Activated CD8-positive, alpha-beta memory T cell treated with anti-CD3 and anti-CD28 coated beads for 24 hours (primary cell): Measurements from ENCODE around the gene CBR4.
"Not testable (repeated sequence)": the region's sequence is repeated elsewhere in the genome, so short reads cannot be mapped to it uniquely, and the experiment has no call there.

Experiments
- DNase-seq: peaks from one replicate; pipeline ENCODE4 v3.0.0-alpha.2; 2020

CBR4 gene

DNA sequence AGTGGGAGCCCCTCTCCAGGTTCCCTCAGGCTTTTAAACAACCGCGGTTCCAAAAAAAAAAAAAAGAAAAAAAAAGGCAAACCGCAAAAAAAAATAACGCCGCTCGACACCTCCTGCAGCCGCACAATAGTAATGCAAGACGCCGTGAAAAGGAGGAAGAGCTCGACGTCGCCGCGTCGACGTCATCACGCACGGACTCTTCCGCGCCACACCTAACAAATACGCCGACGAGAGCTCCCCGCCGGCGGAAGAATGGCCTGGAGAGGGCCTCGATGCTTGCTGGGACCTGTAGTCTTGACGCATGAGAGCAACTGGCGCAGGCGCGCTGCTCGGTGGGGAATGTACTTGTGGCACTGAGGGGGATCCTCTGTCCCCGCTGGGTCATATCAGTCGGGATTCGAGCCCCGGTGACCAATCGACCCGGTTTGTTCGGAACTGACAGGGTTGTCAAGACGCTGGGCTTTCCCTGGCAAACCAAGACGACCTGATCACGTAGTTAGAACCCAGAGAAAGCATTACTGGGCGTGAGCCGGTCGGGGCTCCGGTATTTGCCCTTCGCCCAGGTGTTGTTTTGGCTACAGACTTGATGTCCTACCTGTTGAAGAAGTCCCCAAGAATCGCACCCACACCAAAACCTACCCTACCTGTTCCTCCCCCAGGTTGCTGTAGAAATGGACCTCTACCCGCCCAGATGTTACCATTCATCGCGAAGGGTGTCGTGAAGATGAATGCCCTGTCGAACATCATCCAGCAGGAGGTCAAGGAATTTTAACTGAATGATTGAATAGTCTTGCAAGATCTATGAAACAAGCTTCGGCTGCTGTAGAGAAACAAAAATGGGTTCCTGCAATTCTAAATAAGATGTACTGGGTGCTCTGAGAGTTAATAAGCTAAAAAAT, at the start of gene CBR4:
Gene CBR4 (minus strand): TSS at position 131 of the 899 bp plus-strand sequence. CDS start 166 bp downstream, outside the sequence.
- peak; percentile 96 for DNase-seq

DNA sequence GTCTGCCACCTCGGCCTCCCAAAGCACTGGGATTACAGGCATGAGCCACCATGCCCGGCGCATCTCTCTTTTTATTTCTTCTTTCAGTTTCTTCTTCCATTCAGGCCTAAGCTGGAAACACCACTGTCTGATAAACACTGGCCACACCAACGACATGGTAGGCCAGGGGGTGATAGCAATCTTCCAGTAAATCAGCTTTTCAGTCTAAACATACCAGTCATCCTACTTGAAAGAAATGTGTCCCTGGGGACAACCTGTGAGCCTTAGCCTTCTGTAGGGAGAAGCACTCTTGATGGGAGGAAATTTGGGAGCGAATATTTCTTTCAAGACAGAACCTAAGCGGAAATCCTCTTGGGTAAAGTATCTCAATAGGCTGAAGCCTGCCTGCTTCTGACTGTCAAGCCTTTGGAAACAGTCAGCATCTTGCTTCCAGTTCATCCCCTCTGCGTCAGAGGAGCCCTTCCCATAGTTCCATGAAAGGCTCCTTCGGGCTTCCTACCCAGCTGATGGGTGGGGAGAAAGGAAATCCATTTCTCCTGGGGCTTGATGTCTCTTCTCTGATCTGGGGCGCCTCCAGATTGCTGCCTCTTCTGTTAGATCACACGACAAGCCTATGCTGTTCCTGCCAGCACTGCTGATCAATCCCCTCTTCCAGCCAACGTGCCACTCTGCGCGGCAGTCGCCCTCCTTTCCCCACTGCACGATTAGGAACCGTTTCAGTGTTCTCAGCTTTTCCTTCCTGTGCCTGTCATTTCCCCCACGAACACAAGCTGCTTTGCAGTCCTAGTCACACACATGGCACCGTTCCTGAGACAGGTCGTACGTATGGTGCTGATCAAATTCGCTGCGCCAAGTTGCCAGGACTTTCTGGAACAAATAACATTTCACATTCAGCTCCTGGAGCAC, 49.5 kb upstream of the CBR4 start:
- DNase-seq, result no peak

DNA sequence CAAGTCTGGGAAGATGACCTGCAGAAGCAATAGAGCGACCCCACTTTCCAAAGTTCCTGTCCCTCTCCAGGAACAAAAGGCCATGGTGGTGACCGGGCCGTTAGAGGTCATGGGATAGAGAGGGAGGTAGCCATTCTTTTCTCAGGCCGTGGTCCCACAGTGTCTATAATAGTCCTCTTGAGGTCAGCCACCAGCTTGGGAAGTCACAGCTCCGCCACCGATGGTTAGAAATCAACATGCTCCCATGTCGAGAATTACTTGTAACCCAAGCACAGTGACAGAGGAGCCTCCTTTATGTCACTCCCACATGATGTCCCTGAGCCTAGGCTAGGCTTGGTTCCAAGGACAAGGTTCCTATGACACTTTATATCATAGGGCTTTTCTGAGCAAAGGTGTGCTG, 48.3 kb upstream of the CBR4 start:
- DNase-seq, result no peak

DNA sequence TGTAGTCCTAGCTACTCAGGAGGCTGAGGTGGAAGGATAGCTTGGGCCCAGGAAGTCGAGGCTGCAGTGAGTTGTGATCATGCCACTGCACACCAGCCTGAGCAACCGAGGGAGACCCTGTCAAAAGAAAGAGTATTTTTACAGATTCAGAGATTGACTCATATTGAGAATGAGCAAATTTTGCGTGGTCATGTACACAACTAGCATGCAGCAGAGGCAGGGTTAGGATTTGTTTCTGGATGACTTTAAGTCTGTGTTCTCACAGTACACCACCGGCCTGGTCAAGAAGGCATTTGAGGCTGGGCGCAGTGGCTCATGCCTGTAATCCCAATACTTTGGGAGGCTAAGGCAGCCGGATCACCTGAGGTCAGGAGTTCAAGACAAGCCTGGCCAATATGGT, 44.8 kb upstream of the CBR4 start:
- no peak for DNase-seq

DNA sequence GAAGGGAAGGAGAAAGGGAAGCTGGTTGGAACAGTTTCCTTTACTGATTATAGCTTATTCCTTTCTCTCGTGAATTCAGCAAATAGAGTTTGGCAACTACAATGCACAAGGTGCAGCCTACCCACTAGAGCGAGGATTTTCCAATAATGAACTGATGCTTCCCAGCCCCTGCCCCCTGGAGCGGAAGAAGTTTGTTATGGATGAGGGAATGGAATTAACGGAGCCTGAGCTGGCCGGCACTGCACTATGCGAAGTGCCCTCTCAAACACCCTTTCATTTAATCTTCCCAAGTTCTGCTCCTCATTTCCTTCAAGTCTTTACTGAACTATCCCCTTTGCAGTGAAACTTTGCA, 42.5 kb upstream of the CBR4 start:
- no peak for DNase-seq

DNA sequence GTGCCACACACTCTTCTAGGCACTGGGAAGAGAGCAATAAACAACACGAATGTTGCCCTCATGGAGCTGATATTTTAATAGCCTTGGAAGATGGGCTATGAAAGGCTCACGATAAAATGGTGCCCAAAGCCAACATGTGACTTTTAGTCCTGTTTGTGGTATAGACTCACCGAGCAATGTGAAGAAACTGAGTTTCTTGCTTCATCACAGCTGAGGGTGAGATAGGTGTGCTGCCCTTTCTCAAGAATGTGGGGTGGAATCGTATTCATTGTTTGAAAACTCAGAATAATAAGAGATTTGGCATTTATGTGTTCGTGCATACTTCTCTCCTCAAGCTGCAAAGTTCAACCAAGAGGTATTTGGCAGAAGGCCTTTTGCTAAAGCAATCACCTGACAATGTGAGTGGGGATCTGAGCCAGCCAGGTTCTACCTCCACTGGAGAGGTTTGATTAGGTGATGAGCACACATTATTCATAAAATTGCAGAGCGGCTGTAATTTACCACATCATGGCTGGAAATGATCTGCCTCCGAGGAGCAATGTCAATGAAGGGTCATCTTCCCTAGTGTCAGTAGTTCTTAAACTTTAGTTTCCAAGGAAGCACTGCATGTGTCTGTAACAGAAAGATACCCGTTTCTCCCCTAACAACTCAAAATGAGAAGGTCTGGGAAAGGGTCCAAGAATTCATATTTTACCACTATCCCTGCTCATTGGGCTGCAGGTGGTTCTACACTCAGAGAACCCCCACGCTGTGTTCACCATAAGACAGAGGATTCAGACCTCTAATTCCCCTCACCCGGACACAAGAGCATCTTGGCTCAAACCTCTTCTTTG, 41.9 kb upstream of the CBR4 start:
- no peak for DNase-seq

DNA sequence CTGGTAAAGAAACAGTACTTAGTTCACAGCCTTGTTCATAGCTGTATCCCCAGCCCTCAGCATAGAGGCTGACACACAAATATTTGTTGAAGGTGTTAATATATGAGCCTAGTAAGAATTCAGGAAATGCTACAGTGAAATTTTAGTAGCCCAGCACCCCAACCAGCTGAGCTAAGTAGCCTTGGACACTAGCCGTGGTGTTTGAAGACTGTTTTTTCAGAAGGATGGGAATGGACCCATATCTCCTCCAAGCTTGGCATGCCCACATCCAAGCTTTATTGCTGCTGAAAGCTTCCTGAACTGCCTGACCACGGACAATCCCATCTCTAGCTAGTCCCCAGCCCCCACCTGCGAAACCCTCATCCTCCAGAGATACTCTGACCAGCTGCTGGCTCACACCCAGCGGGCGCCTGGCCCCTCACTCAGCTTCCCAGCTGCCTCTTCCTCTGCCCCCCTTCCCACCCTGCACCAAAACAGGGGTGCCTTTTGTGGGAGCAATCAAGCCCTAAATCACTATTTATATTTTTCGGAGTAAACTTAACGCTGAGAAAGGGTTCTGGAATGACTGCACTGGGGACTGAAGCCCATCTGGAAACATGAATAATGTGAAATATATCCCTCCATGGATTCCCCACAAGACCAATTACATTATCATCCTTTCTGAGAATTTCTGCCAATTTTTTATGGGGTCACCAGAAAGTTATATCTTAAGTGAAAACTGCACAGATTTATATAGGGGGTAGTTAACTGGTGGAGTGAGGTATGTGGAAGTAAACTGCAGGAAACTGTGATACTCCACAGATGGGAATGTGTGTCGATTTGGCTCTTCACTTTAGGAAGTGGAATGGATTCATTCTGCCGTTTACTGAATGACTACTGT, 41.1 kb upstream of the CBR4 start:
- no peak for DNase-seq

DNA sequence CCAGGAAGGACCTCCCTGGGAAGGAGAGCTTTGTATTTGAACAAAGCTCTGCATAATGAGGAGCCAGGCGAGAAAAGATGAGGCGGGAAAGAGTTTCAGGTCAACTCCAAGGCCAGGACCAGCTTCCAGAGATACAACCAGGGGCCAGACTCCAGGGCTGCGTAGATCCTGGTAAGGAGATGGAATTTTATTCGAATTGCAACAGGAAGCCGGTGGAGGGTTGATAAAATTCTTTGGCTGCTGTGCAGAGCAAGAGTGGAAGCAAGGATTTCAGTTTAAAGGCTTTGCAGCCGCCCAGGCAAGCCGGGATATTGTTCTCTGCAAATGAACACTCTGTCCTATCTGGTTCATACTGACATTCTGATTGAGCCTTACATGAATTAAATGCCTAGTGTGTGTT, 40.2 kb upstream of the CBR4 start:
- DNase-seq, result no peak

DNA sequence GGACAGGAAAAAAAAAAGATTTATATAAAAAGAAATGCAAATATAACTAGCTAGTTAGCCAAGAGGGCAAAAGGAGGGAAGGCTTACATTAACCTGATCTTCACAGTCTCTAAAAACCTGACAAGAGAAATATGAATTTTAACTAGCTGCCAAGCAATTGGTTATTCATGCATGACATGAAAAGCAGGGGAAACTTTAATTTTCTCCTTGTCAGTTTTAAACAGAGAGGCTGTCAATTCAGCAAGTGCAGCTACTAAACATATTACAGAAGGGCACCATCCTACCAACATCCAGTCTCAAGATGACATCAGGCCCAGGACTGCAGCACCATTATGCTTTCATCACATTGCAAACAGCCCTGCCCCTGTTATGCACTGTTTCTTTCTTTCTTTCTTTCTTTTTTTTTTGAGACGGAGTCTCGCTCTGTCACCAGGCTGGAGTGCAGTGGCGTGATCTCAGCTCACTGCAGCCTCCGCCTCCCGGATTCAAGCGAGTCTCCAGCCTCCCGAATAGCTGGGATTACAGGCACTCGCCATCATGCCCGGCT, 38.9 kb upstream of the CBR4 start:
- DNase-seq, result no peak

DNA sequence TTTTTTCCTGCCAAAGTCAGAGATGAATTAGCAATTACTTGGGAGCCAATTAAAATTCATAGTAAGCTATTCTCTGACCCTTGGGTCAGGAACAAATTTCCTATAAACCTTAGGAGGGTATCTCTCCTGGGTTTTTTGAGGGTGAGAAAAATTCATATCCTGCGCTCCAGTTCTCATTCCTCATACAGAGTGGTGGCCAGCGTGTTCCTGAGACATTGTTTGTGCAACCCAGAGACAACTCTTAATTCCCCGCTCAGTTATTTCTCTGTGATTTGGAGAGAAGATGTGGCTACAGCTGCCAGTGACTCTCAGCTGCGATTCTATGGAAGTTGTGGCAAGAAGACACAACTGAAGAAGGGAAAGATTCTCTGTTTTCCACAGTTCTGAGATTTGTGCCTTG, 37.9 kb upstream of the CBR4 start:
- DNase-seq, result no peak

DNA sequence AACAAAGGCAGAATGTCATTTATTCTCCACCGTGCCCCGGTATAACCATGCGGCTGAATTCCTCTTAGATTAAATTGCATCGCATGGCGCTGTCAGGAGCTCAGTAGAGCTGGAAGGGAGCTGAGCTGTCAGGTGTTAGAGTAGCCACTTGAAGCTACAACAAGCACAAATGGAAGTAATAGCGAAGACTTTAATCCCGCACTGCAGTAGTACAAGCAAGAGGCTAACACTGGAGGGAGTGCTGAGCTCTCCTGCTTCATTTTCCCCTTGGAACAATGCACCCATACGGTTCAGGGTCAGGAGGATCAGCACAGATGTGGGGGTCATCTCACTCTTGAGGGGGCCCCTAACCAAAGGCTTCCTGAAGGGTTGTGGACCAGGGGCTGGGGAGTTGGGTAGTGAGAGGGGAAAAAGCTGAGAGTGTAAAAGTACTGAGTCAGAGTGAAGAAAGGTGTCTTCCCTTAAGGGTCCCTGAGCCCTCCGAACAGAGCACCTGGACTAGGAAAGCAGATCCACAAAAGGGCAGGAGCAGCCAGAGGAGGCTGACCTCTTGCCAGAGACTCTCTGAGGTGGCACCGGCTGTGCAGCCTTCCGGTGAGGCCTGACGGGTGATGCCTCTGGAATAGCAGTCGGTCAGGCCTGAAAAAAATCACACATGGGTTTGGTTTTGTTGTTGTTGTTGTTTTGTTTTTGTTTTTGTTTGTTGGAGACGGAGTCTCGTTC, 36.0 kb upstream of the CBR4 start:
- DNase-seq, result no peak

DNA sequence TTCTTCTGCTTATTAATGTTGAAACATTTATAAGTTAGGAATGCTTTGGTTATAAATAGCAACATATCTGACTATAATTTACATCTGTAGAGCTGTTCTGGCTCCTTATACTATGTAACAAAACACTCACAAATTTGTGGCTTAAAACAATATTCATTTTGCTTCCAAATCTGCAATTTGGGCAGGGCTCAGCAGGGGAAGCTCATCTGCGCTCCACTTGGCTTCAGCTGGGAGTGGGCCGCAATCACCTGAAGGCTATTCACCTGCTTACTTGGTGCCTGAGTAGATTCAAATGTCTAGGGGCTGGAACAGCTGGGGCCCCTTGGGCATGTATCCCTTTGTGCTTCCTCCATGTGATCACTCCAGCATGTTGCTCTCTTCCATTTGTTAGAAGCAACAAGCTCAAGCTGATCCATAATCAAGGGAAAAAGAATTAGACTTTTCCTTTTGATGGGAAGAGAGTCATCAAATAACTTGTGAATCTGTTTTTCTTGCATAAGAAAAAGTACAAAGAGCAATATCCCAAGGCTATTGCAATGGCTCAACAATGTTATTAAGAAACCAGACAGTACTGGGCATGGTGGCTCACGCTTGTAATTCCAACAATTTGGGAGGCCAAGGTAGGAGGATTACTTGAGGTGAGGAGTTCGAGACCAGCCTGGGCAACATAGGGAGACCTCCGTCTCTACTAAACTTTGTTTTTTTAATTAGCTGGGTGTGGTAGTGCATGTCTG, 34.8 kb upstream of the CBR4 start:
- no peak for DNase-seq

DNA sequence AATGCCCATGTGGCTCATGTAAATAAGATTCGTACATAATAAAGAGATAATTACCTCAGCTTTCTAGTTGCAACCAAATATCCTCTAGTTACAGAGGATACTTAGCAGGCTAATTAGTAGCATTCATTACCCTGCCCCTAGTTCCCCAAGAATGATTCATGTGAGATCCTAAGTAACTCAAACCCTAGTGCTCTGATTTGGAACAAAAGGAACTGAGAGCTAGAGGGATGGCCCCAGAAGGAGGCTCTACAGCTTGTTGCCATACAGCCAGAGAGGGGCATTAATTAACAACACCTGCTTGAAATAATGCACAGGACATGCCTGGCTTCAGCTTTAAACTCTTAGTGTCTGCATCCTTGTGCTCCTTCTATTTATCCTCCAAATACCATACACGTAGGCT, 32.6 kb upstream of the CBR4 start:
- DNase-seq, result no peak

DNA sequence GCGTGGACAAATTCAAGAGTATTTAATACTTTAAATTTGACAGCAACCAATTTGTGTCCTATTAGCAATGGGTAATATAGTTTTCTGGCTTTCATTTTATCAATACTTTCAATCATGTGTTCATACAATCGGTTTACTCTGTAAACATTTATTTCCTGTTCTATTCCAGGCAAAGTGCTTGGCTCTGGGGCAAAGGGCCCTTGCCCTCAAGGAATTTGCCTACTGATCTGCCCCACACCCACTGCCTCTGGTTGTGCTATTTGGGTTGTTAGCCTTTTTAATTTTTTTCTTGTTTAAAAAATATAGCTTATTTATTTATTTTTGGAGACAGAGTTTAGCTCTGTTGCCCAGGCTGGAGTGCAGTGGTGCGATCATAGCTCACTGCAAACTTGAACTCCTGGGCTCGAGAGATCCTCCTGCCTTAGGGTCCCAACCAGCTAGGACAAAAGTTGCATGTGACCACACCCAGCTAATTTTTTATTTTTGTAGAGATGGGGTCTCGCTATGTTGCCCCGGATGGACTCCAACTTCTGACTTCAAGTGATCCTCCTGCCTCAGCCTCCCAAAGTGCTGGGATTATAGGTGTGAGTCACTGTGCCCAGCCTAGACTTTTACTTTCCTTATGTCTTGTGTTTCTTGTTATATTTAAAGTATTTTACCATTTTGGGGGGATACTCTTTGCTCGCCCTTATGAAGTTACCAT, 30.7 kb upstream of the CBR4 start:
- DNase-seq, result no peak

DNA sequence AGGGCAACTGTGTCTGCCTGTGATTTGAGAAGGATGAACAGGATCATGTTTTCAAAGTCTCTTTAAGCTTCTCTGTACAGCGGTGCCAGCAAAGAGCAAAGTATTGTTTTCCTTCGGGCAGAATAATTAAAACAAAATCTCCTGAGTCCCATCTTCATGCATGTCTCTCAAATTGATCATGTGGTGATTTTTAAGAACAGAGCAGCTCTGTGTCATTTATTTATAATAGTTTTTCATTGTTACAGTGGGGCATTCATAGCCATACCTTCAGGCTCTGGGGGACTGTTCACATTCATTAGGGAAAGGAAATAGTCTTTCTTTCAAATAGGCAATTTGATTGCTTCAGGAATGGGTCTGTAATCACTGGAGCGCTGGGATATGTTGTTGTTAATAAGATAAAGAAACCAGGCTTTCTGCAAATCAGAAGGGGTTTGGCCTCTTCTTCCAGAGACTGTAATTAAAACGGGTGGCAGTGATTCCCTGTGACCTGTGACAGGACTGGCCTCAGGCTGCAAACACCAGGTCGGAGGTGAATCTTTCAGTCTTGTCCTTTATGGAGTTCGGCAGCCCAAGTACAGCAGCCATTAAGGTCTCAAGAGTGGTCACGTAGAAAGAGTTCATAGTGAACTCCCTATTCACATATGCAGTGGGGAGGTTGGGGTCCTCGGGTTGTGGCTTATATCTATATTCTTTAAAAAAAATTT, 29.3 kb upstream of the CBR4 start:
- DNase-seq, result no peak

DNA sequence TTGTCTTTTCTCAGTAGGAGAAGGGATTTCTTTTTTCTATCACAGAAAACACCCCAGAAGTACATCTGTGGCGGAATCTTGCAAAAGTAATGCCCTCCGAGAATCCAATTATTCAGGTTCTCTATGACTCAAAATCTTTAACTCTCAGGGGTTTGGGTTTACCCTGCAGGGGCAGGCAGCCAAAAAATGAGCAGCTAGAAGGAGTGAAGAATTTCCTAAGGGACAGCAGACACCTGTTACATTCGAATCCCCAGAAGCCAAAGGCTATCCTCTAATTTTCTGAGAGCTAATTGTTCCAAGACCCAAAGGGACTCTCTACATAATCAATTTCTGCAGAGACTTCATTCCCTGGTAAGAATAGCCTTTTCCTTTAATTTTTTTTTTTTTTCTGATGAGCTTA, 27.5 kb upstream of the CBR4 start:
- no peak for DNase-seq

DNA sequence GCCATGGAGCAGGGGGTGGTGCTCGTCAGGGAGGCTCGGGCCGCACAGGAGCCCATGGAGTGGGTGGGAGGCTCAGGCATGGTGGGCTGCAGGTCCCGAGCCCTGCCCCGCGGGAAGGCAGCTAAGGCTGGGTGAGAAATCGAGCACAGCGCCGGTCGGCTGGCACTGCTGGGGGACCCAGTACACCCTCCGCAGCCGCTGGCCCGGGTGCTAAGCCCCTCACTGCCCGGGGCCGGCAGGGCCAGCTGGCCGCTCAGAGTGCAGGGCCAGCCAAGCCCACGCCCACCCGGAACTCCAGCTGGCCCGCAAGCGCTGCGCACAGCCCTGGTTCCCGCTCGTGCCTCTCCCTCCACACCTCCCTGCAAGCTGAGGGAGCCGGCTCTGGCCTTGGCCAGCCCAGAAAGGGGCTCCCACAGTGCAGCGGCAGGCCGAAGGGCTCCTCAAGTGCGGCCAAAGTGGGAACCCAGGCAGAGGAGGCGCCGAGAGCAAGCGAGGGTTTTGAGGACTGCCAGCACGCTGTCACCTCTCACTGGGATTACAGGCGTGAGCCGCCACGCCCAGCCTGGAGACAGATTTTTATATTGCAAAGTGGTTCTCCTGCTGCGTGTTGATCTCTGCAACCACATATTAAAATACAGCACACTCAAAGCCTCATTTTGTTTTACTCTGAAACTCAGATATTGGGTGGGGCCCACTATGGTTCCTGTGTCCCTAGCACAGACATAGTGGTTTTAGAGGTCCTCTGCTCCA, 26.0 kb upstream of the CBR4 start:
- not testable (repeated sequence) for DNase-seq

DNA sequence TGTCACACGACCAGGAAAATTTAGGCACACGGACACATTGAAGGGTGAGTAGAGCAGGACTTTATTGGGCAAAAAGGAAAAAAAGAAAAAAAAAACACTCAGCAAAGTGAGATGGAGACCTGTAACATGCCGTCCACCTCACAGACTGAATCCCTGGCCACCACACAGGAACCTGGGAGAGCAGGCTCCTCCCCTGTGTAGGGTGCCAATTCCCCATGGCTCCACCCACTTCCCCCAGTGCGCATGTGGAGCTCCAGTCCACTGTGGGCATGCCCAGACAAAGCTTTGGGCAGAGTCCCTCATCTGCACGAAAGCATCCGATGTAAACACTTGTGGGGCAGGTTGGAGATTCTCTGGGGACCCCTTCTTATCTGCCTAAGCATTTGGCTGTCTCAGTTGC, 23.6 kb upstream of the CBR4 start:
- DNase-seq, result no peak
